Measurements from ENCODE around the gene GGT6. TPM values are rescaled to one million over a fixed set of nuclear protein-coding genes. Genes with fewer than 3 reads are reported as not detected.

GGT6 gene
- total and polyA plus RNA-seq, 7 experiments from 2014 or later = not detected

DNA sequence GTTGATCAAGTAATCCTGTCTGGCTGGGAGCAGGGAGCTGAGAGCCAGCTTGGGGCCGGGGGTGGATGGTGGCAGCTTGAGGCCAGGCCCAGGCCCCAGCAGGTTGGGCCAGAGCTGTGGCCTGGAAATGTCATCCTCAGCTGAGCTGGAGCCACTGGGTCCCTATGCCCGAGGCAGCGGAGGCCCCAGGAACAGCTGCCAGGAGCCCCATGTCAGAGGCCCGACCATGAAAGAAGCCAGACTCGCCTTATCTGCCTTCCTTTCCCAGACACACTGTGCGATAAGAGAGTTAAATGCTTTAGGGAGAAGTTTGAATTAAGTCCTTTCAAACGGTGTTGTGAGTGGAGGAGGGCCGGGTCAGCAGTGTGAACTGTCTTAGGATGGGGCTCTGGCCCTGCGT, 27.4 kb upstream of the GGT6 start:
- Histone ChIP-seq H3K27ac (ENCODE audit: low read depth, low read length) (no peak overlapping the region), H3K9me3 (ENCODE audit: control insufficient read depth in 2 of 3, low read length in 3 of 3) (no peaks in the 10 kb centered on the region), H3K27me3 (ENCODE audit: control insufficient read depth in 2 of 2, insufficient read depth in 2 of 2, low read length in 2 of 2) (peaks cover 0 to 5% of the 10 kb centered on the region in 2 donors), H3K4me3 (ENCODE audit: low read length) (no peak overlapping the region), H3K4me1 (ENCODE audit: control insufficient read depth in 2 of 2, insufficient read depth in 2 of 2, low read length in 2 of 2) (no peaks in the 10 kb centered on the region), H3K36me3 (ENCODE audit: control insufficient read depth in 2 of 3, insufficient read depth in 3 of 3, low read length in 3 of 3) (no peaks in the 10 kb centered on the region)
- H3K9me3 Mint-ChIP-seq = peaks cover 0 to 1% (median 0%) of the 10 kb centered on the region in 11 donors
- H3K4me3 Mint-ChIP-seq = no peak overlapping the region
- ATAC-seq (no peak), DNase-seq (no peak)
- peaks cover 2 to 11% (median 5%) of the 10 kb centered on the region in 7 donors for H3K4me1 Mint-ChIP-seq
- intact Hi-C loops (cut with micrococcal nuclease) = no loop called here
- POLR2A ChIA-PET = no interaction called here
- peaks cover 17 to 35% (median 31%) of the 10 kb centered on the region in 5 donors for H3K27me3 Mint-ChIP-seq
- H3K27ac Mint-ChIP-seq = no peak overlapping the region
- no peaks in the 10 kb centered on the region for H3K36me3 Mint-ChIP-seq
- CTCF ChIA-PET = no interaction called here

DNA sequence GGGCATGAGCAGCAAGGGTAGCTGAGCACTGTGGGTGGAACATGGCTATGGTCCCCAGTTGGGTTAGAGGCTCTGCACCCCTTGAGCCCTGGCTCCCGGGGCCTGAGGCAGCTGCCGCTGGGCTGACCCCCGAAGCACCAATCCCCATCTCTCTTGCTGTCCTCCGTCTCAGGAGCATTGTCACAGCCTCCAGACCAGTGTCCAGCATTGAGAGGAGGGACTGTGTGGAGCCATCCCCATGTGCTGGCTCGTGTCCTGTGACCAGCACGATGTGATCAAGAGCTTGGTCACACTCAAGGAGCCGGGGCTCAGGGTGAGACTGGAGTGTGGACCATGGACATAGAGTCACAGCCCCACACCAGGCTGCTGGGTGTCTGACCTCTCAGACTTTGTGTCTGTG, 26.8 kb upstream of the GGT6 start:
- no peak for ATAC-seq
- CTCF ChIA-PET = no interaction called here

DNA sequence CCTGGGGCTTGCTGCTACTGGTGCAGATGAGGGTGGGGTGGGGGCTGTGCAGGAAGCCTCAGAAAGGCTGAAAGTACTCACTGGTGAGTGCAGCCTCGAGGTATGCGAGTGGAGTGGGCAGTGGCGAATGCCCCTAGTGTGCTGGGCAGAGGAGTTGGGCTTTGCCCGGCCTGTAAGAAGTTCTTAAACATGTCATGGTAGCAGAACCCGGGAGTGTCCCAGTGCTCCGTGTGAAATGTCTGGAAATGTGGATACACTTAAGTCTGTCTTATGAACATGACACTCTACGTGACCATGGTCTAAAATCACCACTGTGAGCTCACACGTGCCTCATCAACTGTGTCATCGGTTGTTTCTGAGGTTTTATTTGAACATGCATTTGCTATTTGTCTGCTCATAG, 25.7 kb upstream of the GGT6 start:
- Mint-ChIP-seq H3K4me1 (peaks cover 2 to 11% (median 5%) of the 10 kb centered on the region in 7 donors), H3K36me3 (no peaks in the 10 kb centered on the region), H3K27ac (no peak overlapping the region), H3K27me3 (peaks cover 26 to 47% (median 34%) of the 10 kb centered on the region in 5 donors), H3K9me3 (peaks cover 0 to 1% (median 0%) of the 10 kb centered on the region in 11 donors), H3K4me3 (peak overlapping the region in 4 of 10 donors; percentile 13 to 83 (median 18))
- Histone ChIP-seq H3K27me3 (ENCODE audit: control insufficient read depth in 2 of 2, insufficient read depth in 2 of 2, low read length in 2 of 2) (peaks cover 0 to 5% of the 10 kb centered on the region in 2 donors), H3K36me3 (ENCODE audit: control insufficient read depth in 2 of 3, insufficient read depth in 3 of 3, low read length in 3 of 3) (no peaks in the 10 kb centered on the region), H3K4me1 (ENCODE audit: control insufficient read depth in 2 of 2, insufficient read depth in 2 of 2, low read length in 2 of 2) (no peaks in the 10 kb centered on the region), H3K9me3 (ENCODE audit: control insufficient read depth in 2 of 3, low read length in 3 of 3) (no peaks in the 10 kb centered on the region), H3K4me3 (ENCODE audit: low read length) (no peak overlapping the region), H3K27ac (ENCODE audit: low read depth, low read length) (no peak overlapping the region)
- ChIA-PET CTCF (interaction anchor here (0.5 kb wide), 1 partner anchor 1940 kb away, joined by 4 read pairs; no protein-coding TSS in a partner anchor), POLR2A (no interaction called here)
- DNase-seq (no peak), ATAC-seq (no peak)
- intact Hi-C loops (cut with micrococcal nuclease) = no loop called here

More for the DNA sequence above, 26.8 kb upstream of the GGT6 start:
- H3K4me1 Mint-ChIP-seq = peaks cover 2 to 11% (median 5%) of the 10 kb centered on the region in 7 donors
- Histone ChIP-seq H3K27me3 (ENCODE audit: control insufficient read depth in 2 of 2, insufficient read depth in 2 of 2, low read length in 2 of 2) (peaks cover 0 to 5% of the 10 kb centered on the region in 2 donors), H3K9me3 (ENCODE audit: control insufficient read depth in 2 of 3, low read length in 3 of 3) (no peaks in the 10 kb centered on the region), H3K27ac (ENCODE audit: low read depth, low read length) (no peak overlapping the region), H3K4me3 (ENCODE audit: low read length) (no peak overlapping the region), H3K36me3 (ENCODE audit: control insufficient read depth in 2 of 3, insufficient read depth in 3 of 3, low read length in 3 of 3) (no peaks in the 10 kb centered on the region), H3K4me1 (ENCODE audit: control insufficient read depth in 2 of 2, insufficient read depth in 2 of 2, low read length in 2 of 2) (no peaks in the 10 kb centered on the region)
- POLR2A ChIA-PET = no interaction called here
- peaks cover 20 to 38% (median 34%) of the 10 kb centered on the region in 5 donors for H3K27me3 Mint-ChIP-seq
- no peak for DNase-seq
- intact Hi-C loops (cut with micrococcal nuclease) = no loop called here
- H3K4me3 Mint-ChIP-seq = no peak overlapping the region
- H3K36me3 Mint-ChIP-seq = no peaks in the 10 kb centered on the region
- peaks cover 0 to 1% (median 0%) of the 10 kb centered on the region in 11 donors for H3K9me3 Mint-ChIP-seq
- no peak overlapping the region for H3K27ac Mint-ChIP-seq

DNA sequence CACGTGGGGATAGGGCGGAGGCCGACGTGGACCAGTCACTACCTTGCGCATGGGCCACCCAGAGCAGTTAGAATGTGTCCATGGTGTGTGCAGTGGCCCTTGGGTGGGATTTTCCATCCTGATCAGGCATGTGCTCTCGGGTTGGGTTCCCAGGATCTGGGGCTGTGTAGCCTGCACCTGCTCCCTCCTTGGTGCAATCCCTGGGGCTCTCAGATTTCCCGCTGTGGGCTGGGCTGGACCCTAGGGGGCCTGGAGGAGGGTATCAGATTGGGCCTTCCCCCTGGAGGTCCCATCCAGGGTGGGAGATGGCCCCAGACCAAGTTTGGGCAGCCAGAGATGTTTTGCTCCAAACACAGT, 25.2 kb upstream of the GGT6 start:
- Mint-ChIP-seq H3K27ac (no peak overlapping the region), H3K4me1 (peaks cover 2 to 11% (median 5%) of the 10 kb centered on the region in 7 donors), H3K36me3 (no peaks in the 10 kb centered on the region), H3K4me3 (peak overlapping the region in 4 of 10 donors; percentile 27 to 83 (median 68)), H3K27me3 (peaks cover 27 to 50% (median 34%) of the 10 kb centered on the region in 5 donors), H3K9me3 (peaks cover 0 to 2% (median 0%) of the 10 kb centered on the region in 11 donors)
- intact Hi-C loops (cut with micrococcal nuclease) = no loop called here
- no peak for ATAC-seq
- Histone ChIP-seq H3K27me3 (ENCODE audit: control insufficient read depth in 2 of 2, insufficient read depth in 2 of 2, low read length in 2 of 2) (peaks cover 0 to 5% of the 10 kb centered on the region in 2 donors), H3K4me1 (ENCODE audit: control insufficient read depth in 2 of 2, insufficient read depth in 2 of 2, low read length in 2 of 2) (no peaks in the 10 kb centered on the region), H3K27ac (ENCODE audit: low read depth, low read length) (no peak overlapping the region), H3K9me3 (ENCODE audit: control insufficient read depth in 2 of 3, low read length in 3 of 3) (no peaks in the 10 kb centered on the region), H3K36me3 (ENCODE audit: control insufficient read depth in 2 of 3, insufficient read depth in 3 of 3, low read length in 3 of 3) (no peaks in the 10 kb centered on the region), H3K4me3 (ENCODE audit: low read length) (no peak overlapping the region)
- CTCF ChIA-PET = interaction anchor here (0.5 kb wide), 1 partner anchor 1940 kb away, joined by 4 read pairs; no protein-coding TSS in a partner anchor
- POLR2A ChIA-PET = no interaction called here
- no peak for DNase-seq

DNA sequence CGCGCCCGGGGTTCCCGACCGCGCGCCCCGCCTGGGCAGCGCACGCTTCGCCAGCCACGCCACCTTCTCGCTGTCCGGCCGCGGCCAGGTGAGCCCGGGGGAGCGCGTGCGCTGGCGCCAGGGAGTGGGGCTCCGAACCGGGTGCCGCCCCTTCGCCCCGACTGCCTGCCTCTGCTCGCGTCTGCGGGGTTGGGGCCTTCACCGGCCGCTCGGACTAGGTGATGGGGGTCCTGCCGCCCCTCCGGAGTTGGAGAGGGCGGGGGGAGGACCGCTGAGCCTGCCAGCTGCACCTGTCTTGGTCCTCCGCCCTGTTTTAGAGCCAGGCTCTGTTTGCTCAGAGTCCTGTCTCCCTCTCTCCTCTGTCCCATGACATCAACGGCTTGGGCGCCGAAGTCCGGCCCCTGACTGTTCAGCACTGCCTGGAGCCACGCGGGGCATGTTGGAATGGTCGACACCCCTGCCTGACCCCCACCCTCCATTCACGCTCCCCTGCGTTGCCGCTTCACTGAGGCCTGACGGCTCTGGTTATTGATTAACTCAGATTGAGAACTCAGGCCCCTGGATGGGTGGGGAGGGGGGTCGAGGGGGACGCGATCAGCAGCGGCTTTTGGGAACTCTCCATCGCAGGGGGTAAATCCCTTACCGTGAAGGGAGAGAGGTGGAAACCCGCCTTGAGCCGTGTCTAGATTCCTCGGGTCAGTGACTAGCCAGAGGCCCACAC, 24.7 kb upstream of the GGT6 start:
- Mint-ChIP-seq H3K4me3 (peak overlapping the region in 8 of 10 donors; percentile 27 to 83 (median 52)), H3K36me3 (no peaks in the 10 kb centered on the region), H3K27me3 (peaks cover 27 to 50% (median 34%) of the 10 kb centered on the region in 5 donors), H3K27ac (no peak overlapping the region), H3K9me3 (peaks cover 0 to 2% (median 0%) of the 10 kb centered on the region in 11 donors), H3K4me1 (peaks cover 2 to 11% (median 5%) of the 10 kb centered on the region in 7 donors)
- peaks cover 0 to 5% of the 10 kb centered on the region in 2 donors for H3K27me3 ChIP-seq (ENCODE audit: control insufficient read depth in 2 of 2, insufficient read depth in 2 of 2, low read length in 2 of 2)
- no peaks in the 10 kb centered on the region for H3K9me3 ChIP-seq (ENCODE audit: control insufficient read depth in 2 of 3, low read length in 3 of 3)
- no peak for ATAC-seq
- no peaks in the 10 kb centered on the region for H3K4me1 ChIP-seq (ENCODE audit: control insufficient read depth in 2 of 2, insufficient read depth in 2 of 2, low read length in 2 of 2)
- CTCF ChIA-PET = no interaction called here
- H3K36me3 ChIP-seq (ENCODE audit: control insufficient read depth in 2 of 3, insufficient read depth in 3 of 3, low read length in 3 of 3) = no peaks in the 10 kb centered on the region
- H3K4me3 ChIP-seq (ENCODE audit: low read length) = no peak overlapping the region
- intact Hi-C loops (cut with micrococcal nuclease) = no loop called here
- DNase-seq = no peak
- POLR2A ChIA-PET = no interaction called here
- H3K27ac ChIP-seq (ENCODE audit: low read depth, low read length) = no peak overlapping the region

DNA sequence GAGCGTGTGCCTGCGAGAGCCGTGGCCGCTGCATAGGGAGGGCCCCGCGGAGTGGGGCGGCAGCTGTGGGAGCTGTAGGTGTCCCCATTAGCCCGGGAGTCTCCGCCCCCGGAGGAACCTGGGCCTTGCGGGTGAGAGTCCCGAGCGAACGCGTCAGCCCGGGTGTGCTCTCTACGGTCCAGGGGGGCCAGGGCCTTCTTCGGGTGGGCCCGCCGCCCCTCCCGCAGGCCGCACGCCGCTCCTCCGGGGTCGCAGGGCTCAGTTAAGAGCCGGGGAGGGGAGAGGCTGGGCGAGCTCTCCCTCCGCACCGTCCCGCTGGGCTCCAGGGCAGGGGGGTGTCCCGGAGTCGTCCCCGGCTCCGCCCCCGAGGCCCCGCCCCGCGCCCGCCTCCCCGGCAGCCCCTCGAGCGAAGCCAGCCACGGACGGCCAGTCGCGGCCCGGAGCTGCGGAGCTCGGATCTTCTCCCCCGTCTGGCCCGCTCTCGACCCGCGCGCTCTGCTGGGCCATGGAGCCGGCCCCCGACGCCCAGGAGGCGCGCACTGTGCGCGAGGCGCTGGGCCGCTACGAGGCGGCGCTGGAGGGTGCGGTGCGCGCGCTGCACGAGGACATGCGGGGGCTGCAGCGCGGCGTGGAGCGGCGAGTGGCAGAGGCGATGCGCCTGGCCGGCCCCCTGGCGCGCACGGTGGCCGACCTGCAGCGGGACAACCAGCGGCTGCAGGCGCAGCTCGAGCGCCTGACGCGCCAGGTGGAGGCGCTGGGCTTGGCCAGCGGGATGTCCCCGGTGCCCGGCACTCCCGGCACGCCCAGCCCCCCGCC, 23.9 kb upstream of the GGT6 start, which contains the start of gene SMTNL2:
Gene SMTNL2 (plus strand): TSS at position 429 of the 816 bp plus-strand sequence. CDS start 77 bp downstream, at position 506.
- intact Hi-C loops (cut with micrococcal nuclease) = no loop called here
- H3K4me3 Mint-ChIP-seq = peak within 1 kb of the TSS; percentile 41 to 88 (median 80)
- no peaks in the 10 kb centered on the region for H3K36me3 Mint-ChIP-seq
- H3K27ac Mint-ChIP-seq = peak within 1 kb of the TSS in 1 of 9 donors; percentile 33
- no peaks in the 10 kb centered on the region for H3K9me3 ChIP-seq (ENCODE audit: control insufficient read depth in 2 of 3, low read length in 3 of 3)
- no peaks in the 10 kb centered on the region for H3K36me3 ChIP-seq (ENCODE audit: control insufficient read depth in 2 of 3, insufficient read depth in 3 of 3, low read length in 3 of 3)
- no peak within 1 kb of the TSS for H3K27ac ChIP-seq (ENCODE audit: low read depth, low read length)
- peaks cover 2 to 11% (median 5%) of the 10 kb centered on the region in 7 donors for H3K4me1 Mint-ChIP-seq
- H3K4me3 ChIP-seq (ENCODE audit: low read length) = no peak within 1 kb of the TSS
- H3K27me3 Mint-ChIP-seq = peaks cover 27 to 50% (median 34%) of the 10 kb centered on the region in 5 donors
- peak; percentile 30 for ATAC-seq
- no peaks in the 10 kb centered on the region for H3K4me1 ChIP-seq (ENCODE audit: control insufficient read depth in 2 of 2, insufficient read depth in 2 of 2, low read length in 2 of 2)
- ChIA-PET CTCF (no interaction called here), POLR2A (no interaction called here)
- H3K27me3 ChIP-seq (ENCODE audit: control insufficient read depth in 2 of 2, insufficient read depth in 2 of 2, low read length in 2 of 2) = peaks cover 0 to 5% of the 10 kb centered on the region in 2 donors
- peak in 3 of 9 donors; percentile 6 to 38 (median 7) for DNase-seq
- peaks cover 0 to 2% (median 0%) of the 10 kb centered on the region in 11 donors for H3K9me3 Mint-ChIP-seq

All from naive thymus-derived CD4-positive, alpha-beta T cell (primary cell).